Inflammatory macrophage treated with lipopolysaccharide for 4 hours (primary cell): ENCODE results near the gene RAB1B.
"Not testable (repeated sequence)": the region's sequence is repeated elsewhere in the genome, so short reads cannot be mapped to it uniquely, and the experiment has no call there.

Experiments used
- DNase-seq: peaks from one replicate; pipeline ENCODE4 v3.0.0-alpha.2; 2020

RAB1B gene

GRCh38 chr11:66239998-66240780 is 28.2 kb upstream of the RAB1B start:
- DNase-seq: no peak

GRCh38 chr11:66240781-66241136 is 27.7 kb upstream of the RAB1B start:
- DNase-seq: no peak

- no peak for DNase-seq
Observed at GRCh38 chr11:66242095-66242765, 26.2 kb upstream of the RAB1B start.

- no peak for DNase-seq
Observed at GRCh38 chr11:66243782-66244535, 24.5 kb upstream of the RAB1B start.

GRCh38 chr11:66247295-66247694 is 21.1 kb upstream of the RAB1B start:
- DNase-seq: no peak

- no peak for DNase-seq
Observed at GRCh38 chr11:66247801-66248200, 20.6 kb upstream of the RAB1B start.

GRCh38 chr11:66248903-66249302 is 19.5 kb upstream of the RAB1B start:
- DNase-seq: no peak

- no peak for DNase-seq
Observed at GRCh38 chr11:66251809-66252208, 16.6 kb upstream of the RAB1B start.

- not testable (repeated sequence) for DNase-seq
Observed at GRCh38 chr11:66253081-66253480, 15.4 kb upstream of the RAB1B start.

- DNase-seq: no peak
Observed at GRCh38 chr11:66258473-66258893, 10.0 kb upstream of the RAB1B start.

- no peak for DNase-seq
Observed at GRCh38 chr11:66259225-66259624, 9.2 kb upstream of the RAB1B start.

GRCh38 chr11:66259956-66260355 is 8.5 kb upstream of the RAB1B start:
- no peak for DNase-seq

GRCh38 chr11:66261578-66261977 is 6.9 kb upstream of the RAB1B start:
- no peak for DNase-seq

- DNase-seq: no peak
Observed at GRCh38 chr11:66262191-66262590, 6.2 kb upstream of the RAB1B start.

- no peak for DNase-seq
Observed at GRCh38 chr11:66262696-66263095, 5.7 kb upstream of the RAB1B start.

GRCh38 chr11:66263231-66263630 is 5.2 kb upstream of the RAB1B start:
- DNase-seq: no peak

GRCh38 chr11:66263785-66264184 is 4.7 kb upstream of the RAB1B start:
- no peak for DNase-seq

GRCh38 chr11:66264383-66264782 is 4.1 kb upstream of the RAB1B start:
- no peak for DNase-seq

GRCh38 chr11:66264914-66265313 is 3.5 kb upstream of the RAB1B start:
- DNase-seq: no peak

- DNase-seq: no peak
Observed at GRCh38 chr11:66265531-66266377, 2.7 kb upstream of the RAB1B start.

- DNase-seq: no peak
Observed at GRCh38 chr11:66266378-66267038, 1.9 kb upstream of the RAB1B start.

- no peak for DNase-seq
Observed at GRCh38 chr11:66267039-66267378, 1.4 kb upstream of the RAB1B start.
